GM06990 (cell line): ENCODE results near the gene RBM28.

Experiments used
- DNase-seq: peaks from one replicate; pipeline ENCODE4 v3.0.0-alpha.2; 2011; ENCODE audit not compliant: insufficient read length; ENCODE audit errors: extremely low read depth
- H3K27me3 ChIP-seq: replicated peaks from 2 replicates; pipeline ENCODE4 v1.6.0; 2011; ENCODE audit warnings: low read length; ENCODE audit not compliant: control insufficient read depth, insufficient read depth
- H3K36me3 ChIP-seq: 2 replicates; pipeline ENCODE4 v1.5.1; 2011; ENCODE audit warnings: low read length; ENCODE audit not compliant: control insufficient read depth, insufficient read depth
- H3K4me3 ChIP-seq: replicated peaks from 2 replicates; pipeline ENCODE4 v1.5.1; 2011; ENCODE audit warnings: low read depth, mild to moderate bottlenecking, control low read depth, low read length
- TF ChIP-seq, protein P1 (sequence below): IDR thresholded peaks from 2 replicates; pipeline ENCODE4 v1.5.1; 2011; ENCODE audit warnings: low read length, control low read depth, mild to moderate bottlenecking, inconsistent platforms; ENCODE audit not compliant: insufficient read depth, poor library complexity, severe bottlenecking

The RBM28 gene

DNA sequence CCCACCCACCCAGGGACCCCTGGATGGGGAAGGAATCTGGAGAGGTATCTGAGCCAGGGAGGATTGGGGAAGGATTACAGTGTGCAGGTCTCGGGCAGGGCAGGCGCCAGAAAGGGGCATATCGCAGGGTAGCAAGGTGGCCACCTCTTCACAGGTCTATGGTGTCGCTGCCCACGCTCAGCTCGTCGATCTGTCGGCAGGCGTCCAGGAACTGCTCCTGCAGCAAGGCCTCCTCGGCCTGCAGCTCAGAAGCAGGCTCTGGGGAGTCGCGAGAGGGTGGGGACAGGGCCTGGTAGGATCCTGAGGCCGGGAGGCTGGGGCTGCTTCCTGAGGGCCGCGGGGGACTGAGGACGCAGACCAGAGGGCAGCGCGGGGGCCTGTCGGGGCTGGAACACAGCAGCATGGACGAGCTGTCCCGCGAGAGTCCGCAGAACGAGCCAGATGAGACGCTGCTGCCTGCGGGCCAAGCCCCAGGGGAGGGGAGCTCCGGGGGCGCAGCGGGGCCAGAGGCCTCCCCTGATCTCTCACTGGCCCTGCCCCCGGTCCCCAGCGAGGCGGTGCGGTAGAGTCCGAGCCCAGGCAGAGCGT is 7.1 kb upstream of the RBM28 start:
- H3K36me3 ChIP-seq: no peaks in the 10 kb centered on the region
- no peaks in the 10 kb centered on the region; the same call in none of the 2 replicates for H3K27me3 ChIP-seq
- TF ChIP-seq, protein P1, sequence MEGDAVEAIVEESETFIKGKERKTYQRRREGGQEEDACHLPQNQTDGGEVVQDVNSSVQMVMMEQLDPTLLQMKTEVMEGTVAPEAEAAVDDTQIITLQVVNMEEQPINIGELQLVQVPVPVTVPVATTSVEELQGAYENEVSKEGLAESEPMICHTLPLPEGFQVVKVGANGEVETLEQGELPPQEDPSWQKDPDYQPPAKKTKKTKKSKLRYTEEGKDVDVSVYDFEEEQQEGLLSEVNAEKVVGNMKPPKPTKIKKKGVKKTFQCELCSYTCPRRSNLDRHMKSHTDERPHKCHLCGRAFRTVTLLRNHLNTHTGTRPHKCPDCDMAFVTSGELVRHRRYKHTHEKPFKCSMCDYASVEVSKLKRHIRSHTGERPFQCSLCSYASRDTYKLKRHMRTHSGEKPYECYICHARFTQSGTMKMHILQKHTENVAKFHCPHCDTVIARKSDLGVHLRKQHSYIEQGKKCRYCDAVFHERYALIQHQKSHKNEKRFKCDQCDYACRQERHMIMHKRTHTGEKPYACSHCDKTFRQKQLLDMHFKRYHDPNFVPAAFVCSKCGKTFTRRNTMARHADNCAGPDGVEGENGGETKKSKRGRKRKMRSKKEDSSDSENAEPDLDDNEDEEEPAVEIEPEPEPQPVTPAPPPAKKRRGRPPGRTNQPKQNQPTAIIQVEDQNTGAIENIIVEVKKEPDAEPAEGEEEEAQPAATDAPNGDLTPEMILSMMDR: no peak
- no peak overlapping the region for H3K4me3 ChIP-seq
- DNase-seq: no peak

- Histone ChIP-seq H3K36me3 (no peaks in the 10 kb centered on the region), H3K4me3 (no peak overlapping the region), H3K27me3 (no peaks in the 10 kb centered on the region; the same call in none of the 2 replicates)
- no peak for DNase-seq
- TF ChIP-seq, protein P1: no peak
Measured at GRCh38 chr7:128349466-128349825, 5.7 kb upstream of the RBM28 start.

- TF ChIP-seq, protein P1: peak; percentile 73
Measured at GRCh38 chr7:128347647-128348097, 4.0 kb upstream of the RBM28 start.

DNA sequence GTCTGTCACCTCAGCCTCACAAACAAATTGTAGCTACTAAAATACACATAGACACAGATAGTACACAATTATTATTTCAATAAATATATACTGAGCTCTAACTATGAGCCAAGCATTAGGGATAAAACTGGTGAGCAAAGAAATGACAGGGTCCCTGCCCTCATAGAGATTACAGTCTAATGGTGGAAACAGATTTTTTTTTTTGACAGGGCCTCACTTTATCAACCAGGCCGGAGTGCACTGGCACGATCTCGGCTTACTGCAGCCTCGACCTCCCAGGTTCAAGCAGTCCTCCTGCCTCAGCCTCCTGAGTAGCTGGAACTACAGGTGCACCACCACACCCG is 695 bp upstream of the RBM28 start:
- Histone ChIP-seq H3K4me3 (no peak overlapping the region), H3K36me3 (0 out of 2 replicates have a peak, but pooled peaks cover 2% of the 10 kb centered on the region), H3K27me3 (no peaks in the 10 kb centered on the region; the same call in 1 of the 2 replicates)
- TF ChIP-seq, protein P1: no peak
- DNase-seq: no peak

More at GRCh38 chr7:128347647-128348097, 4.0 kb upstream of the RBM28 start:
- Histone ChIP-seq H3K4me3 (no peak overlapping the region), H3K27me3 (no peaks in the 10 kb centered on the region; the same call in none of the 2 replicates), H3K36me3 (no peaks in the 10 kb centered on the region)
- DNase-seq: no peak

GRCh38 chr7:128341733-128342132 is 2.0 kb downstream of the RBM28 start:
- TF ChIP-seq, protein P1: no peak
- no peaks in the 10 kb centered on the region for H3K27me3 ChIP-seq
- peaks cover 2% of the 10 kb centered on the region; the same call in 1 of the 2 replicates for H3K36me3 ChIP-seq
- no peak overlapping the region for H3K4me3 ChIP-seq
- DNase-seq: no peak

DNA sequence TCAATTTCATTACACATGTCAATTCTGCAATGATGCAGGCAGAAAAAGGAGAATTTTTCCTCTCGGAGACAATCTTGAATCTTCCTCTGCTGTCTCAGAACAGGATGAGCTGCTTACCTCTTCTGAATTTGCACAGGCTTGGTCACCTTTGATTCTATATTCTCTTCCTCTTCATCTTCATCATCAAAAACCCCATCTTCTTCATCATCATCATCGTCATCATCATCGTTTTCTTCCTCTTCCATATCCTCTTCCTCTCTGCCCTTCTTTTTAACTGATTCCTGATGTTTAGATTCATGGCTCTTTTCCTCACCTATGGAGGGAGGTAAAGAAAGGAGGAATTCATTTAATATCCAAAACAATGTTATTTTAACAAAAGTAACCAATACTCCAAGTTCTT is 8.0 kb downstream of the RBM28 start:
- H3K27me3 ChIP-seq: no peaks in the 10 kb centered on the region
- no peak overlapping the region for H3K4me3 ChIP-seq
- peaks cover 15% of the 10 kb centered on the region for H3K36me3 ChIP-seq
- DNase-seq: no peak
- TF ChIP-seq, protein P1: no peak
